Stimulated activated CD4-positive, alpha-beta T cell treated with anti-CD3 and anti-CD28 coated beads, Interleukin-15, amount 100 ng/mL, for 48 hours (primary cell): ENCODE measurements around the gene ZC3H18.
A peak's percentile ranks its signal among the peaks of the same experiment; 100 is the strongest.

Source experiments
- DNase-seq, 2 donors: peaks; one replicate each; pipeline ENCODE4 v3.0.0-alpha.2; 2020; ENCODE audit warnings: low read depth in 2 of 2

ZC3H18 gene

GRCh38 chr16:88623858-88624257 is 53.7 kb downstream of the ZC3H18 start:
- no peak for DNase-seq

GRCh38 chr16:88624481-88624880 is 54.3 kb downstream of the ZC3H18 start:
- no peak for DNase-seq

- DNase-seq, result no peak
Measured at GRCh38 chr16:88624977-88625576, 54.9 kb downstream of the ZC3H18 start.

GRCh38 chr16:88626646-88627045 is 56.4 kb downstream of the ZC3H18 start:
- DNase-seq, result no peak

GRCh38 chr16:88627531-88628411 is 57.6 kb downstream of the ZC3H18 start:
- DNase-seq, result no peak

- no peak for DNase-seq
Measured at GRCh38 chr16:88628512-88628974, 58.3 kb downstream of the ZC3H18 start.

- DNase-seq, result no peak
Measured at GRCh38 chr16:88629835-88630234, 59.6 kb downstream of the ZC3H18 start.

GRCh38 chr16:88630433-88630832 is 60.2 kb downstream of the ZC3H18 start:
- no peak for DNase-seq

- DNase-seq, result no peak
Measured at GRCh38 chr16:88630941-88631340, 60.7 kb downstream of the ZC3H18 start.

DNA sequence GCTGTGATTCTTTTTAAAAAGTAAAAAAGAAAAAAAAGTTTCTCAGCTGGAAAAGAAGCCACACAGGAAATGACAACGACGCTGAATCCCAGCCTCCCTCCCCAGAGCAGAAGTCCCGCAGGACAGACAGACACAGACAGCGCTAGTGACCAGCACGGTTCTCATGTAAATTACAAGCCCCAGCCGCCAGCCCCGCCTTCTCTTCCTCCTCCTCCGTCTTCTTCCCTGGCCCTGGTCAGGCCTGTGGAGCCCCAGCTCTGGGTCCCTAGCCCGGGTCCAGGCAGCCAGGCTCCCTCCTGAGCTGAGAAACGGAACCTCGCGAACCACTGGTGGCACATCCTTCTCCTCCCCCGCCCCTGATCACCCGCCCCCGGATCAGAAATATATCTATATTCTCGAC is 61.2 kb downstream of the ZC3H18 start:
- DNase-seq, result no peak

DNA sequence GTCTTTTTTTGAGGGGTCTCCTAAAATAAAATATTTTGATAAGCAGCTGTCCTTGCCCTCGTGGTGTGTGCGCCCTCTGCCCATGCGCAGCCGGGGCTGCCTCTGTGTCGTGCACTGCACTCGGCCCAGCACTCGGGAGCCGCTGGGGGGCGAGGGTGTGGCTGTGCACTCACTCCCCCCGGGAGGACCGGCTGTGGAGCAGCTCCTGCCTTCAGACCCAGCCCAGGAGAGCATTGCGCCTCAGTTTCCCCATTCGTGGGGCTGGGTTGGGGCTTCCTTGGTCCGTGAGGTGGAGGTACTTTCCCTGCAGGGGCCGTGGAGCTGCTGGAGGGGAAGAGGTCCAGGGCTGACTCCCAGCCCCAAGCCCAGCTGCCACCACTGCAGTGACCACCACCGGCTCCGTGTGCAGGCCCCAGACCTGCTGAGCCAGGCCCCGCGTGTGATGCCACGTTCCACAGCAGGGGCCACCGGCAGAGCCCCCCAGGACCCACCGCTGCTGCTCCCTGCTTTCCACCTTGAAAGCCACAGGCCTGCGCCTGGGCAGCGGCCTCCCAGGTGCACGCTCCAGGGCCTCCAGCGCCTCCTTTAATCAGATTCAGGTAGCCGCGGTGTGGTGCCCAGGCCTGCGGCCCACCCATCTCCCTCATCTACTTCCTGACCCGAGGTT is 61.9 kb downstream of the ZC3H18 start:
- DNase-seq, result no peak

- DNase-seq, result no peak
Measured at GRCh38 chr16:88632587-88632930, 62.4 kb downstream of the ZC3H18 start.

DNA sequence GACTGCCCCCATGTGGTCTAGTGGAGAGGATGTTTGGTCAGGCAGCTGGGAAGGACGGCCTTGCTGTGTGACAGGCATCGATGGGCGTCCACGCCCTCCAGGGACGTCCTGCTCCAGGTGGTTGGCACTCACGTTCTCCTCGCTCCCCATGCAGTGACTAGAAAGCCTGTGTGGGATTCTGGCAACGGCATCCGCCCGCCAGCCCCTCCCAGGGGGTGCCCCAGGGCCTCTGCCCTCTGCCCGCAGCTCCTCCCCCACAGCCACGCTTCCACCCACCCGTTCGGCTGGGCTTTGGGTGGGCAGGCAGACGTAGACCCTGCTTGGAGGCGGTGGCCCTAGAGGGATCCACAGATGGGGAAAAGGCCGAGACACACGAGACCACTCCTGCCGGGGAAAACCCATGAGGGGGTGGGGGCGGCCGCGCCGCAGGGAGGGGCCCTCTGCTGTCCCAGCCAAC is 63.5 kb downstream of the ZC3H18 start:
- DNase-seq, result peak in 1 of 2 donors; percentile 43

- DNase-seq, result peak in 1 of 2 donors; percentile 45
Measured at GRCh38 chr16:88634141-88634993, 64.2 kb downstream of the ZC3H18 start.

- DNase-seq, result no peak
Measured at GRCh38 chr16:88634994-88635670, 64.9 kb downstream of the ZC3H18 start.

DNA sequence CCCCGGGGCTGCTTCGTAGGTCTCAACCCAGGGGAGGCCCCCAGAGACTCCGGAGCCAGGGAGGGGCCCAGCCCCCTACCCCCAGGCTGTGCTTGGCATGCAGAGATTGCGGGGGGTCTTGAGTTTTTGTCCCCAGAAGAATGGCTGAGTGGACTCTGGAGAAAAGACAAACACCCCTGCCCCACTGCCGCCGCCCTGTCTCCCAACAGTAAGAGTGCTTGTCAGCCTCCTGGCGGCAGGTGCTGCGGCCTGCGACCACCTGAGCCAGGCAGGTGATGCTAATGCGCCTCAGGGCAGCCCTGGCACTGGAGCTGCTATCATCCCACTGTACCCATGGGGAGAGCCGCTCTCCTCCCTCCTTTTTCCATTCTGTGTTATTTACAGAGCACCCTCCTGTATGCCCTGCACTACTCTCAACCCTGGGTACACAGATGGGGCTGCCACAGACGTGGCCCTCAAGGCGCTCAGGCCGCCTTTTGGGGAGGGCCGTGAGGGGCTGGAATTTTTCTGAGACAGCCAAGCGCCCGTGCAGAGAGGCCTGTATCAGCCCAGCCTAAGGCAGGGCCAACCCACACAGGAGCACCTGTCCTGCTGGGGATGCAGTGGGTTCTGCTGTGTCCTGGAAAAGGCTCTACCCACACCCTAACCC is 65.6 kb downstream of the ZC3H18 start:
- DNase-seq, result no peak

GRCh38 chr16:88636488-88637265 is 66.5 kb downstream of the ZC3H18 start:
- DNase-seq, result no peak

- DNase-seq, result no peak
Measured at GRCh38 chr16:88638323-88639230, 68.4 kb downstream of the ZC3H18 start, which contains the start of gene IL17C. Gene IL17C, plus strand, starts transcription at chr16:88638572. Its CDS starts 70 bp downstream, at chr16:88638642.
